GM12878 (cell line): ENCODE measurements around the gene CCDC28B. TPM values are rescaled to one million over a fixed set of nuclear protein-coding genes. Genes with fewer than 3 reads are reported as not detected.
A peak's percentile ranks its signal among the peaks of the same experiment; 100 is the strongest.

Experiments
- ATF7 ChIP-seq: fragments of 450-650 bp; IDR thresholded peaks from 2 replicates; pipeline ENCODE4 v1.6.1; 2016; ENCODE audit warnings: low read depth, mild to moderate bottlenecking
- CBFB ChIP-seq: IDR thresholded peaks from 2 replicates; pipeline ENCODE4 v1.6.1; 2016; ENCODE audit warnings: antibody characterized with exemption, low read depth
- CHD4 ChIP-seq: fragments of 200-600 bp; sonication (generic); IDR thresholded peaks from 2 replicates; pipeline ENCODE4 v1.6.1; 2016; ENCODE audit warnings: mild to moderate bottlenecking
- DPF2 ChIP-seq: fragments of 450-650 bp; IDR thresholded peaks from 2 replicates; pipeline ENCODE4 v1.6.1; 2017; ENCODE audit warnings: mild to moderate bottlenecking
- EGR1 ChIP-seq, 2 experiments: IDR thresholded peaks; 1 replicate in 1 of 2; 2 replicates in 1 of 2; pipeline ENCODE4 v1.6.1; 2011 to 2012; ENCODE audit warnings: low read depth in 2 of 2, low read length in 2 of 2, borderline replicate concordance in 1 of 2, mild to moderate bottlenecking in 1 of 2, moderate library complexity in 1 of 2
- EP300 ChIP-seq, 2 experiments: fragments of 150-350 bp in 1 of 2; IDR thresholded peaks; 2 replicates each; pipeline ENCODE4 v1.6.1; 2011 to 2012; ENCODE audit warnings: low read depth in 2 of 2, low read length in 2 of 2, borderline replicate concordance in 1 of 2, improper control_type of control experiment in 1 of 2, inconsistent platforms in 1 of 2; ENCODE audit not compliant: control insufficient read depth in 1 of 2
- FOXK2 ChIP-seq: fragments of 450-650 bp; IDR thresholded peaks from 2 replicates; pipeline ENCODE4 v1.6.1; 2017; ENCODE audit warnings: mild to moderate bottlenecking, moderate library complexity
- HDAC6 ChIP-seq: fragments of 200-600 bp; sonication (generic); IDR thresholded peaks from one replicate; pipeline ENCODE4 v1.8.0; 2017; ENCODE audit warnings: antibody characterized with exemption; ENCODE audit not compliant: unreplicated experiment
- HDGF ChIP-seq: fragments of 450-650 bp; IDR thresholded peaks from 2 replicates; pipeline ENCODE4 v1.6.1; 2016; ENCODE audit warnings: antibody characterized with exemption
- IRF3 ChIP-seq: fragments of 450-650 bp; IDR thresholded peaks from 2 replicates; pipeline ENCODE4 v1.6.1; 2014; ENCODE audit warnings: mild to moderate bottlenecking
- MXI1 ChIP-seq: fragments of 150-350 bp; IDR thresholded peaks from 2 replicates; pipeline ENCODE4 v1.6.1; 2011; ENCODE audit warnings: low read depth, mild to moderate bottlenecking, inconsistent platforms, low read length, improper control_type of control experiment
- MYC ChIP-seq: IDR thresholded peaks from 2 replicates; pipeline ENCODE4 v1.6.1; 2011; ENCODE audit warnings: mild to moderate bottlenecking, low read length, moderate library complexity, inconsistent platforms; ENCODE audit not compliant: insufficient read depth, insufficient replicate concordance, insufficient read length, severe bottlenecking
- PML ChIP-seq: IDR thresholded peaks from 2 replicates; pipeline ENCODE4 v1.6.1; 2012; ENCODE audit warnings: low read length, inconsistent platforms
- RELA ChIP-seq: fragments of 450-650 bp; IDR thresholded peaks from 2 replicates; pipeline ENCODE4 v1.8.0; 2014; ENCODE audit warnings: borderline replicate concordance; ENCODE audit not compliant: partially characterized antibody
- RFX5 ChIP-seq: IDR thresholded peaks from 2 replicates; pipeline ENCODE4 v1.6.1; 2011; ENCODE audit warnings: low read depth, low read length, improper control_type of control experiment
- SUPT20H ChIP-seq: IDR thresholded peaks from 2 replicates; pipeline ENCODE4 v1.6.1; 2011; ENCODE audit warnings: low read depth, mild to moderate bottlenecking, low read length, moderate library complexity, borderline replicate concordance; ENCODE audit not compliant: control insufficient read depth
- ZNF384 ChIP-seq: IDR thresholded peaks from 2 replicates; pipeline ENCODE4 v1.6.1; 2012; ENCODE audit warnings: low read depth, mild to moderate bottlenecking, low read length, improper control_type of control experiment, borderline replicate concordance
- polyA plus RNA-seq, 11 experiments: library from polyadenylated mRNA; depleted of rRNA in 4 of 11; unstranded in 6 of 11; stranded (reverse) in 5 of 11; fragments of >200 nt; fragmentation: Nextera tagmentation in 4 of 11; fragmentation: Illumina TruSeq in 1 of 11; extraction: Ambion mirVana in 4 of 11; extraction: Trizol in 1 of 11; gene quantifications; 1 replicate in 1 of 11; 2 replicates in 10 of 11; pipeline versions ENCODE4 v1.2.1 to v1.2.3, GENCODE V29; 2011 to 2016; ENCODE audit warnings: inconsistent platforms in 2 of 11, missing spikeins in 2 of 11, low read depth in 1 of 11
- total RNA-seq, 4 experiments: library from RNA; depleted of rRNA in 3 of 4; stranded (reverse); fragments of >200 nt in 3 of 4; fragmentation: Illumina TruSeq in 1 of 4; extraction: Trizol in 1 of 4; gene quantifications; 2 replicates each; pipeline versions ENCODE4 v1.2.1 to v1.2.3, GENCODE V29; 2013 to 2021
- TF ChIP-seq, protein P1 (sequence below): fragments of 450-650 bp; IDR thresholded peaks from 2 replicates; pipeline ENCODE4 v1.6.1; 2017; ENCODE audit warnings: mild to moderate bottlenecking, moderate library complexity
- TF ChIP-seq, protein P2 (sequence below): fragments of 450-650 bp; IDR thresholded peaks from 2 replicates; pipeline ENCODE4 v1.6.1; 2017; ENCODE audit warnings: antibody characterized with exemption, mild to moderate bottlenecking, moderate library complexity
- TF ChIP-seq, protein P3 (sequence below): fragments of 450-650 bp; IDR thresholded peaks from 2 replicates; pipeline ENCODE4 v1.6.1; 2016; ENCODE audit warnings: mild to moderate bottlenecking

Gene CCDC28B
- total and polyA plus RNA-seq, 10 of the 15 experiments (the other 5 are each of a cell fraction or from before 2014, with no cell fraction given), result 10.5 to 135 (median 90.6) TPM

DNA sequence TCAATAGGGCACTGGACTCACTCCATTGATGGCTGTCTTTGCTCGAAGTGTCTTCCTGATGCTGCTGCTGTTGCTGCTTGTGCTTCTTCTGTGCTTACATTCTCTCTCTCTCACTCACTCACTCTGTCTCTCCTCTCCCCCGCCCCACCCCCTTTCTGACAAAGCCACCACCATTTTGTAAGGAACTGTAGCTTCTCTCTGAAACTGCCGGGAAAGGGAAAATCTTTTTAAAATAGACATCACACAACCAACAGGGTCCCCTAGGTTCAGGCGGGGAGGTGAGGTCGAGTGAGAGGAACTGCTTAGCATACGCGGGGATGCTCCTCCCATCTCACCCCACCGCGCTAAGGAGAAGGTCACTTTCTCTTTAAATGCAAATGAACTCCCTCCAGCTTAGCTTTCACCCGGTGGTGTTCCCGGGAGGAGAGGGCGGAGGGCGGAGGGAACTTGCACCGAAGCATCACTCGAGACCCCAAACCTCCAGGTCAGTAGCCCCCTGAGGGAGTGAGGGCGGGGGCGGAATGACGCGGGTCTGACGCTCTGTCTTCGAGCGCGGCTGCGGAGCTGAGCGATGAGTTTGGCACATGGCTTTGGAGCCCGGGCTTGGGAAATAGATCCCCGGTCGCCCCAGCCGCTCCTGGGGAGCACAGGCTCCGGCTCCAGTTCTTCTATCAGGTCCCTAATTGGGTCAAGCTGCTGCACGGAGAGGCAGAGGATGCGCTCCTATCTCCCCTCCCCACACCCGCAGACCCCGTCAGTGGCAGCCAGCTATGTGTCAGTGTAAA, at the start of gene CCDC28B (continued):
- TF ChIP-seq ZNF384, result no peak
- no peak for TF ChIP-seq ATF7
- peak; percentile 31 to 88 for TF ChIP-seq EGR1 (IDR thresholded peaks at IDR 0.05; ENCODE audit: borderline replicate concordance in 1 of 2, low read depth in 2 of 2, low read length in 2 of 2)
- no peak for TF ChIP-seq IRF3
- TF ChIP-seq RELA, result peak; percentile 35
- peak; percentile 84 for TF ChIP-seq MXI1
- TF ChIP-seq, protein P1, sequence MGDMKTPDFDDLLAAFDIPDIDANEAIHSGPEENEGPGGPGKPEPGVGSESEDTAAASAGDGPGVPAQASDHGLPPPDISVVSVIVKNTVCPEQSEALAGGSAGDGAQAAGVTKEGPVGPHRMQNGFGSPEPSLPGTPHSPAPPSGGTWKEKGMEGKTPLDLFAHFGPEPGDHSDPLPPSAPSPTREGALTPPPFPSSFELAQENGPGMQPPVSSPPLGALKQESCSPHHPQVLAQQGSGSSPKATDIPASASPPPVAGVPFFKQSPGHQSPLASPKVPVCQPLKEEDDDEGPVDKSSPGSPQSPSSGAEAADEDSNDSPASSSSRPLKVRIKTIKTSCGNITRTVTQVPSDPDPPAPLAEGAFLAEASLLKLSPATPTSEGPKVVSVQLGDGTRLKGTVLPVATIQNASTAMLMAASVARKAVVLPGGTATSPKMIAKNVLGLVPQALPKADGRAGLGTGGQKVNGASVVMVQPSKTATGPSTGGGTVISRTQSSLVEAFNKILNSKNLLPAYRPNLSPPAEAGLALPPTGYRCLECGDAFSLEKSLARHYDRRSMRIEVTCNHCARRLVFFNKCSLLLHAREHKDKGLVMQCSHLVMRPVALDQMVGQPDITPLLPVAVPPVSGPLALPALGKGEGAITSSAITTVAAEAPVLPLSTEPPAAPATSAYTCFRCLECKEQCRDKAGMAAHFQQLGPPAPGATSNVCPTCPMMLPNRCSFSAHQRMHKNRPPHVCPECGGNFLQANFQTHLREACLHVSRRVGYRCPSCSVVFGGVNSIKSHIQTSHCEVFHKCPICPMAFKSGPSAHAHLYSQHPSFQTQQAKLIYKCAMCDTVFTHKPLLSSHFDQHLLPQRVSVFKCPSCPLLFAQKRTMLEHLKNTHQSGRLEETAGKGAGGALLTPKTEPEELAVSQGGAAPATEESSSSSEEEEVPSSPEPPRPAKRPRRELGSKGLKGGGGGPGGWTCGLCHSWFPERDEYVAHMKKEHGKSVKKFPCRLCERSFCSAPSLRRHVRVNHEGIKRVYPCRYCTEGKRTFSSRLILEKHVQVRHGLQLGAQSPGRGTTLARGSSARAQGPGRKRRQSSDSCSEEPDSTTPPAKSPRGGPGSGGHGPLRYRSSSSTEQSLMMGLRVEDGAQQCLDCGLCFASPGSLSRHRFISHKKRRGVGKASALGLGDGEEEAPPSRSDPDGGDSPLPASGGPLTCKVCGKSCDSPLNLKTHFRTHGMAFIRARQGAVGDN, result no peak; the same call in 1 of the 2 replicates
- TF ChIP-seq RFX5, result no peak
- TF ChIP-seq MYC, result no peak
- TF ChIP-seq, protein P2, sequence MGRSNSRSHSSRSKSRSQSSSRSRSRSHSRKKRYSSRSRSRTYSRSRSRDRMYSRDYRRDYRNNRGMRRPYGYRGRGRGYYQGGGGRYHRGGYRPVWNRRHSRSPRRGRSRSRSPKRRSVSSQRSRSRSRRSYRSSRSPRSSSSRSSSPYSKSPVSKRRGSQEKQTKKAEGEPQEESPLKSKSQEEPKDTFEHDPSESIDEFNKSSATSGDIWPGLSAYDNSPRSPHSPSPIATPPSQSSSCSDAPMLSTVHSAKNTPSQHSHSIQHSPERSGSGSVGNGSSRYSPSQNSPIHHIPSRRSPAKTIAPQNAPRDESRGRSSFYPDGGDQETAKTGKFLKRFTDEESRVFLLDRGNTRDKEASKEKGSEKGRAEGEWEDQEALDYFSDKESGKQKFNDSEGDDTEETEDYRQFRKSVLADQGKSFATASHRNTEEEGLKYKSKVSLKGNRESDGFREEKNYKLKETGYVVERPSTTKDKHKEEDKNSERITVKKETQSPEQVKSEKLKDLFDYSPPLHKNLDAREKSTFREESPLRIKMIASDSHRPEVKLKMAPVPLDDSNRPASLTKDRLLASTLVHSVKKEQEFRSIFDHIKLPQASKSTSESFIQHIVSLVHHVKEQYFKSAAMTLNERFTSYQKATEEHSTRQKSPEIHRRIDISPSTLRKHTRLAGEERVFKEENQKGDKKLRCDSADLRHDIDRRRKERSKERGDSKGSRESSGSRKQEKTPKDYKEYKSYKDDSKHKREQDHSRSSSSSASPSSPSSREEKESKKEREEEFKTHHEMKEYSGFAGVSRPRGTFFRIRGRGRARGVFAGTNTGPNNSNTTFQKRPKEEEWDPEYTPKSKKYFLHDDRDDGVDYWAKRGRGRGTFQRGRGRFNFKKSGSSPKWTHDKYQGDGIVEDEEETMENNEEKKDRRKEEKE, result no peak
- TF ChIP-seq SUPT20H, result no peak
- TF ChIP-seq FOXK2, result no peak
- TF ChIP-seq DPF2, result no peak
- peak in 1 of 2 experiments; percentile 20; a peak in 1 of 4 replicates for TF ChIP-seq EP300 (IDR thresholded peaks at IDR 0.05; ENCODE audit: borderline replicate concordance in 1 of 2, control insufficient read depth in 1 of 2, low read depth in 2 of 2, low read length in 2 of 2)
- TF ChIP-seq CBFB, result peak; percentile 3; the same call in 1 of the 2 replicates
- TF ChIP-seq HDAC6, result no peak
- TF ChIP-seq HDGF, result no peak
- no peak for TF ChIP-seq PML
- TF ChIP-seq, protein P3, sequence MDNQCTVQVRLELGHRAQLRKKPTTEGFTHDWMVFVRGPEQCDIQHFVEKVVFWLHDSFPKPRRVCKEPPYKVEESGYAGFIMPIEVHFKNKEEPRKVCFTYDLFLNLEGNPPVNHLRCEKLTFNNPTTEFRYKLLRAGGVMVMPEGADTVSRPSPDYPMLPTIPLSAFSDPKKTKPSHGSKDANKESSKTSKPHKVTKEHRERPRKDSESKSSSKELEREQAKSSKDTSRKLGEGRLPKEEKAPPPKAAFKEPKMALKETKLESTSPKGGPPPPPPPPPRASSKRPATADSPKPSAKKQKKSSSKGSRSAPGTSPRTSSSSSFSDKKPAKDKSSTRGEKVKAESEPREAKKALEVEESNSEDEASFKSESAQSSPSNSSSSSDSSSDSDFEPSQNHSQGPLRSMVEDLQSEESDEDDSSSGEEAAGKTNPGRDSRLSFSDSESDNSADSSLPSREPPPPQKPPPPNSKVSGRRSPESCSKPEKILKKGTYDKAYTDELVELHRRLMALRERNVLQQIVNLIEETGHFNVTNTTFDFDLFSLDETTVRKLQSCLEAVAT, result 0 out of 2 replicates have a peak, but pooled peaks have one; percentile 36
- TF ChIP-seq CHD4, result no peak
